Tibial artery (tissue), 4 donors: Measurements from ENCODE around the gene PSEN2.

Experiments used
- DNase-seq, 2 donors: peaks; one replicate each; pipeline ENCODE4 v3.0.0-alpha.2; 2019
- H3K27ac ChIP-seq, 2 donors: fragments of 200-600 bp; sonication (generic) in 1 of 2; 1 replicate in 1 of 2; 2 replicates in 1 of 2; pipeline ENCODE4 v1.5.1; 2018 to 2019; ENCODE audit warnings: mild to moderate bottlenecking in 1 of 2
- H3K27me3 ChIP-seq, 2 donors: fragments of 200-600 bp; sonication (generic) in 1 of 2; one replicate each; pipeline versions ENCODE4 v1.5.1 to v1.6.0; 2016 to 2019
- H3K36me3 ChIP-seq, 3 donors: fragments of 200-600 bp; sonication (generic) in 2 of 3; one replicate each; pipeline ENCODE4 v1.5.1; 2016 to 2019; ENCODE audit warnings: mild to moderate bottlenecking in 2 of 3
- H3K4me1 ChIP-seq, 4 donors: fragments of 200-600 bp; sonication (generic) in 2 of 4; 1 replicate in 3 of 4; 2 replicates in 1 of 4; pipeline ENCODE4 v1.5.1; 2016 to 2019
- H3K4me3 ChIP-seq, 2 donors: fragments of 200-600 bp; sonication (generic) in 1 of 2; 1 replicate in 1 of 2; 2 replicates in 1 of 2; pipeline ENCODE4 v1.5.1; 2018 to 2019; ENCODE audit warnings: mild to moderate bottlenecking in 2 of 2
- H3K9me3 ChIP-seq, 3 donors: fragments of 200-600 bp; sonication (generic) in 1 of 3; one replicate each; pipeline ENCODE4 v1.5.1; 2016 to 2019
- intact Hi-C: fragments of 100-400 bp; cut with DNase I; formaldehyde crosslinking; loops from one replicate; pipeline ENCODE4 v1.15.0; 2023; ENCODE audit warnings: low total_unique reads
- TF ChIP-seq, protein P1 (sequence below), 2 experiments: fragments of 200-600 bp in 1 of 2; fragments of 450-650 bp in 1 of 2; IDR thresholded peaks; one replicate each; pipeline ENCODE4 v1.5.1; 2017 to 2019; ENCODE audit warnings: antibody characterized with exemption in 2 of 2, mild to moderate bottlenecking in 1 of 2, moderate library complexity in 1 of 2

The PSEN2 gene

DNA sequence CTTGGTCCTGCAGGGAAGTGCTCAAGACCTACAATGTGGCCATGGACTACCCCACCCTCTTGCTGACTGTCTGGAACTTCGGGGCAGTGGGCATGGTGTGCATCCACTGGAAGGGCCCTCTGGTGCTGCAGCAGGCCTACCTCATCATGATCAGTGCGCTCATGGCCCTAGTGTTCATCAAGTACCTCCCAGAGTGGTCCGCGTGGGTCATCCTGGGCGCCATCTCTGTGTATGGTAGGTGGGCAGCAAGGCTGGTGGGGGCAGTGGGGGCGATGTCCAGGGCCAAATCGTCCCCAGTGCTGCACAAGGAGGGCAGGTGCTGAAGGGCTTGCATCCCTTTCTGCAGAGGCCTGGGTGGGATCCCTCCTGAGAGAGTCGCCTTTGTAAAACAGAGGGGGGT, 18.4 kb downstream of the PSEN2 start:
- H3K9me3 ChIP-seq, result no peaks in the 10 kb centered on the region
- DNase-seq, result peak in 1 of 2 donors; percentile 53
- no peak overlapping the region for H3K4me3 ChIP-seq
- no peaks in the 10 kb centered on the region for H3K27me3 ChIP-seq
- peaks cover 52 to 95% (median 63%) of the 10 kb centered on the region in 3 donors for H3K36me3 ChIP-seq
- H3K4me1 ChIP-seq, result no peaks in the 10 kb centered on the region
- no peak overlapping the region for H3K27ac ChIP-seq
- TF ChIP-seq, protein P1, sequence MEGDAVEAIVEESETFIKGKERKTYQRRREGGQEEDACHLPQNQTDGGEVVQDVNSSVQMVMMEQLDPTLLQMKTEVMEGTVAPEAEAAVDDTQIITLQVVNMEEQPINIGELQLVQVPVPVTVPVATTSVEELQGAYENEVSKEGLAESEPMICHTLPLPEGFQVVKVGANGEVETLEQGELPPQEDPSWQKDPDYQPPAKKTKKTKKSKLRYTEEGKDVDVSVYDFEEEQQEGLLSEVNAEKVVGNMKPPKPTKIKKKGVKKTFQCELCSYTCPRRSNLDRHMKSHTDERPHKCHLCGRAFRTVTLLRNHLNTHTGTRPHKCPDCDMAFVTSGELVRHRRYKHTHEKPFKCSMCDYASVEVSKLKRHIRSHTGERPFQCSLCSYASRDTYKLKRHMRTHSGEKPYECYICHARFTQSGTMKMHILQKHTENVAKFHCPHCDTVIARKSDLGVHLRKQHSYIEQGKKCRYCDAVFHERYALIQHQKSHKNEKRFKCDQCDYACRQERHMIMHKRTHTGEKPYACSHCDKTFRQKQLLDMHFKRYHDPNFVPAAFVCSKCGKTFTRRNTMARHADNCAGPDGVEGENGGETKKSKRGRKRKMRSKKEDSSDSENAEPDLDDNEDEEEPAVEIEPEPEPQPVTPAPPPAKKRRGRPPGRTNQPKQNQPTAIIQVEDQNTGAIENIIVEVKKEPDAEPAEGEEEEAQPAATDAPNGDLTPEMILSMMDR (IDR thresholded peaks at IDR 0.05), result no peak
- intact Hi-C loops, result no loop called here

DNA sequence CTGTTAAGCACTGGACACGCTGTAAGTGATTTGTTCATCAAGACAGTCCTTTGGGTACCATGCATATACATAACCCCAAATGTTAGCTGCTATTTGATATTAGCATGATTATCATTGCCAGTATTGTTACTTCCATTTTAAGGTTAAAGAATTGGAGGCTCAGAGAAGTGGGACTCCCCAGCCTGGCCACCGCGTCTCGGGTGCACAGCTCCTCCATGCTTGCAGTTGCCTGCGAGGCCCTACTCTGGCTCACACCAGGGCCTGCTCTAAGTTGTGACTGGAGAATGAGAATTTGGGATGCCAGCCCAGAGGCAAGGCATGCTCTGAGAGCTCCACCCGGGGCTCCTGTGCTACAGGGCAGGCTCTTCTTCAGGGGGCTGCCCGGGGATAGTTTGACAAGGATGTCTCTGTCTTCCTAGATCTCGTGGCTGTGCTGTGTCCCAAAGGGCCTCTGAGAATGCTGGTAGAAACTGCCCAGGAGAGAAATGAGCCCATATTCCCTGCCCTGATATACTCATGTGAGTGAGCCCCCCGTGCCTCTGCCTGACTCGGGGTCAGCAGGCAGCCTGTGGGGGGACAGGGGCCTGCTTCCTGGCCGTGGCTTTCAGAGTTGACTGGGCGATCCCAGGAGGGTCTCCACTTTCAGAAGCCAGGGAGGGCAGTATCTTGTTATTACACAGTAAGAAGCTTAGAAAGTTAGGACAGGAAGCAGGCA, 19.4 kb downstream of the PSEN2 start:
- H3K36me3 ChIP-seq, result peaks cover 59 to 100% (median 65%) of the 10 kb centered on the region in 3 donors
- DNase-seq, result peak in 1 of 2 donors; percentile 58
- intact Hi-C loops, result no loop called here

DNA sequence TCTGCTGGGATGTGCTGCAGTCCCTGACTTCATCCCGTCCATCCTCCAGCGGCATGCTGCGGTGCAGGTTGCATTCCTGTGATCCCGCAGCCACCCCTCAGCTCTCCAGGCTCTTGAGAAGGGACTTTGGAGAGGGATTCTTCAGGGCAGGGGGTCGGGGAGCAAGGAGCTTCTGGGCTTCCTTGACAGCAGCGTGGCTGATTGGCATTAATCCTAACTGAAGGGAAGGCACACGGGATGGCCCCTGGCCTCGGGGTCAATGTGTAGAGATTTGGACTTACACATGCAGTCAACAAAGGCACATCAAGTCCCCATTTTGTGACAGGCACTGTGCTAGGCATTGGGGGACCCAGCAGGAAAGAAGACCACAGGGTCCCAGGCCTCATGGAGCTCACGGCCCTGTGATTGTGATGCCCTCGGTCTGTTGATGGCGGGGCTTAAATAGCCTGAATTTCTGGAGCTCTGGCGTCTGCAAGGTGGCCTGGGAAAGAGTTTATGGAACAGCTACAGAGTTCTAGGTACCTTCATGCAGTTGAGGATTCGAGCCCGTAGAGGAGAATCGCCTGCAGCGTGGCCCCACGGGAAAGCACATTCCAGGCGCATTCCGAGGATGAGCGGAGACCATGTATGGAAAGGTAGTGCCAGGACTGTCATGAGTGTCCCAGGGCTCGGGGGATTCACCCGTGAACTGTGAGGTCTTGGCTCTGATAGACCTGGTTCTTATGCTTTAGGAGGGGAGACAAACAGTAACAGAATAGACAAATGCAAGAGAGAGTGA, 20.1 kb downstream of the PSEN2 start:
- Histone ChIP-seq H3K4me3 (no peak overlapping the region), H3K27me3 (no peaks in the 10 kb centered on the region), H3K9me3 (no peaks in the 10 kb centered on the region), H3K4me1 (no peaks in the 10 kb centered on the region), H3K36me3 (peaks cover 61 to 100% (median 69%) of the 10 kb centered on the region in 3 donors), H3K27ac (no peak overlapping the region)
- peak in 1 of 2 donors; percentile 53 for DNase-seq
- intact Hi-C loops, result no loop called here
- TF ChIP-seq, protein P1 (IDR thresholded peaks at IDR 0.05), result no peak

More for the DNA sequence above, 19.4 kb downstream of the PSEN2 start:
- Histone ChIP-seq H3K9me3 (no peaks in the 10 kb centered on the region), H3K27me3 (no peaks in the 10 kb centered on the region), H3K4me1 (no peaks in the 10 kb centered on the region), H3K4me3 (no peak overlapping the region), H3K27ac (no peak overlapping the region)
- TF ChIP-seq, protein P1 (IDR thresholded peaks at IDR 0.05), result no peak

DNA sequence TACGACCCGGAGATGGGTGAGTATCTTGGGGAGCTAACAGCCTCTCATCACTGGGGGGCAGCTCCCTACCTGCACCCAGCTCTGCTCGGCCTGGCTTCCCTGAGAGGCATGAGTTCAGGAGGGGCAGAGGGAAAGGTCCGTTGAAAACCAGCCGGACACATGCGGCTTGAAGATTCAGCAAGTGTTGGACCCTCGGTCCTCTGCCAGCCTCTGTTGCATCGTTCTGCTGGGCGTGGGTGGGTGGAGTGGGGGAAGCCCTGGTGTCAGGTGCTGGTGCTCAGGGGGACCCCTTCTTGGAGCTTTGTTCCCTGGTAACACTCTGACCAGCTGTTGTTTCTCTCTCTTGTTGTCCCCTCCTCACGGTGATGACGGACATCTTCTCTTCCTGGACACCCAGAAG, 20.9 kb downstream of the PSEN2 start:
- H3K4me3 ChIP-seq, result no peak overlapping the region
- peak; percentile 7 to 52 for DNase-seq
- no peak overlapping the region for H3K27ac ChIP-seq
- TF ChIP-seq, protein P1 (IDR thresholded peaks at IDR 0.05), result no peak
- intact Hi-C loops, result no loop called here
- H3K4me1 ChIP-seq, result no peaks in the 10 kb centered on the region
- no peaks in the 10 kb centered on the region for H3K27me3 ChIP-seq
- peaks cover 65 to 100% (median 69%) of the 10 kb centered on the region in 3 donors for H3K36me3 ChIP-seq
- no peaks in the 10 kb centered on the region for H3K9me3 ChIP-seq

DNA sequence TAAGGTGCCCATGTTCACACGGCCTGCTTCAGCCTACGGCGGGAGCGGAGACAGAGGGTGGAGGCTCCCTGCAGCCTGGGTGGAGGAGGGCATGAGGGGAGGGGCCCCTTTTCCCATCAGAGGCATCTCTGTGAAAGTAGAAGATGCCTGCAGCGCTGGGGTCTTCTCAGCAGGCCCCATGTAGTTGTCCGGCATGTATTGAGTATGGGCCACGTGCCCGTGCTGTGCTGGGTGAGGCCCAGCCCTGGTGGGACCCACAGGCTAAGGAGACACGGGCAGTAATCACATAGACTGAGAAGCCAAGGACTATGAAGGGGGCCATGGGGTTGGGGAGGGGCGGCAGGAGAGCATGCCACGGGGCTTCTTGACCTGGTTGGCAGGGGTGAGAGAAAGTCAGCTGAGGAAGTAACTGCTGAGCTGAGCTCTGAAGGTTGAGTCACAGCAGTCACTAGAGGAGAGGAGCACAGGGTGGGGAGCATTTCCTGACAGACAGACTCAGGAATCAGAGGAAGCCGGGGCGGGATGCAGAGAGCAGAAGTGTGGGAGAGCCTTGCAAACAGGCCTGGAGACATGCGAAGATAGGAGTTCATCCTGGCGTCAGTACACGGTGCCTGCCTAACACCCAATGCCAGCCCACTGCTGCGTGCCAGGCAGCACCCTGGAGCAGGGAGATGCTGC, 21.6 kb downstream of the PSEN2 start:
- Histone ChIP-seq H3K36me3 (peaks cover 71 to 100% (median 71%) of the 10 kb centered on the region in 3 donors), H3K4me3 (no peak overlapping the region), H3K9me3 (no peaks in the 10 kb centered on the region), H3K27me3 (no peaks in the 10 kb centered on the region), H3K27ac (no peak overlapping the region), H3K4me1 (no peaks in the 10 kb centered on the region)
- intact Hi-C loops, result no loop called here
- peak in 1 of 2 donors; percentile 40 for DNase-seq
- TF ChIP-seq, protein P1 (IDR thresholded peaks at IDR 0.05), result no peak
